NCI-H2196 treated with DMSO at 0.1 percent for 48 hours (cell line): ENCODE measurements around the gene SCN8A.
"Not testable (repeated sequence)": the region's sequence is repeated elsewhere in the genome, so short reads cannot be mapped to it uniquely, and the experiment has no call there.

Experiments
- DNase-seq: peaks from one replicate; lab custom pipeline; 2025; ENCODE audit not compliant: unreplicated experiment; lab: John Stamatoyannopoulos, UW

SCN8A gene

DNA sequence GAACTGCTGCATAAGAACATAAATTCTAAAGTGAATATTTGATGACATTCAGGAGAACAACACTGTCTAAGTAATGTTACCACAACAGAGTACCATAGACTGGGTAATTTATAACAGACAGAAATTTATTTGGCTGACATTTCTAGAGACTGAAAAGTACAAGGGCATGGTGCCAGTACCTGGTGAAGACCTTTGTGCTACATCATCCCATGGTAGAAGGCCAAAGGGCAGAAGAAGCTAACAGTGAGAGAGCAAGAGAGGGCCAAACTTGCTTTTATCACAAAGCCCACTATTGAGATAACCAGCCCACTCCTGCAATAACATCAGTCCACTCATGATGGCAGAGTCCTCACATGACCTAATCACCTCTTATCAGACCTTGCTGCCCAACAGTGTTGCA is 168.7 kb downstream of the SCN8A start:
- DNase-seq, result no peak

DNA sequence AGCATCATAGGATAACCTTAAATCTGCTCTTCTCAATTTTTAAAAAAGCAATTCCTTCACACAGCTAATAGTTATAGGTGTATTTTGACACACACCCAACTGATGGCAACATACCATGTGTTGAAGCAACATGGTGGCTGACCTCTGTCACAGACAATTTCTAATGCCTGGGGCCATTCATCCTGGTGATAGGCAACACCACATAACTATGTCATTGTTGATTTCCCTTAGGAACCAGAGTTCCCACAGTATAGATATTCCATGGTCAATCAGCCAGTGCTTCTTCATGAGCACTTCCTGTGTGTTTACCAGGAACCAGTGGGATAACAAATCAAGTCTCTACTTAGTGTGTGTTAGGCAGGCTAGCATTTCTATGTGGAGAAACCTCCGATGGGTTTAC is 169.2 kb downstream of the SCN8A start:
- no peak for DNase-seq

DNA sequence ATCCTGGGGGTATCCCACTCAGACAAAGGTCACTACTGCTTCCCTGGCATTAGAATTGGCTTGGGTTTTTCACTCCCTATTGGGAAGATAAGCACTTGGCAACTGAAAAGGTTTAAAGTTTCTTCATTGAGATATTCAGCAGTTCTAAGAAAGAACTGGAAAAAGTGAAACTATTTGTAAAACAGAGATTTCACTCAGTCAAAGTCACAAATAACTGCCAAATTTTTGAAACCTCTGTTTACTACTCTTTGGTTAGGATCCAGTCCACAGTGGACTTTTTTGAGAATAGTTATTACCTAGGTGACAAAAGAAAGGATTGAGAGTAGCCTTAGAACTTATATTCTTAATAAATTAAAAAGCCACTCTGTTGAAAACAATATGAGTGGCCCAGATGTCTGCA is 172.7 kb downstream of the SCN8A start:
- DNase-seq, result no peak

DNA sequence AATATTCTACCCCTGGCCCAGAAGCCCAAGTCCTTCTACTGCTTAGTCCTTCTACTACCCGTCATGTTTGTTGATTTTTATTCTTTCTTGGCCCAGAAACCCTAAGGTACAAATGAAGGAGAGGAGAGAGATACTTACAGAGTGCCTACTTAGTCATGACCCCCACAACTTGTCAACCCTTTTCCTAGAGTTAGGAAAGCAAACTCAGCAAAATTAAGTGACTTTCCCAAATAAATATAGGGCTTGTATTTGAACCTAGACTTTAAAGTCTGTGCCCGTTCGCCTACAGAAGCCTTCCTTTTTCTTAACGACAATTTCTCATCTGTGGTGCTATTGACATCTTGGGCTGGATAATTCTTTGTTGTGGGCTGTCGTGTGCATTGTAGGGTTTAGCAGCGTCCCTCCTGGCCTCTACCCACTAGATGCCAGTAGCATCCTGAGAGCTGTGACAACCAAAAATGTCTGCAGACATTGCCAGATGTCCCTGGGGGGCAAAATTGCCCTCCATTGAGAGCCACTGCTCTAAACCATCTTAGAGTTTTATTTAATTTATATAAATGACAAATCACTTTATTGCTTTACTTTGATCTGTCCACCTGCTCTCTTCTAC is 175.1 kb downstream of the SCN8A start:
- no peak for DNase-seq

DNA sequence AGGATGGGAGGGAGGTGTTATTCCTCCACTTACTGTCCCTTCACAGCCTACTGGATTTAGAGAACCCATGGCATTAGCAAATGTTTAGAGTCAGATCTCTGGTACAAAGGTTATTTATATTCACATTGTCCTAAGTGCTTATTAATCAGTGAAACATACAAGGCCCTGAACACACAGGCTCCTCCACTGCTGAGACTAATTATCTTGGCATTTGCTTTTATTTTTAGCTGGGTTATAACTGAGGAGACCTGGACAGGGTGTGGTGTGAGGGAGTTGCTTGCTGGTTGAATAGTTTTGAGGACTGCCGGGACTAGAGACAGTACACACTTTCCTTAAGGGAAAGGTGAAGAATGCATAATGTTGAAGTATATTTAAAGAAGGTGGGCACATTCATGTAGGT is 180.0 kb downstream of the SCN8A start:
- no peak for DNase-seq

DNA sequence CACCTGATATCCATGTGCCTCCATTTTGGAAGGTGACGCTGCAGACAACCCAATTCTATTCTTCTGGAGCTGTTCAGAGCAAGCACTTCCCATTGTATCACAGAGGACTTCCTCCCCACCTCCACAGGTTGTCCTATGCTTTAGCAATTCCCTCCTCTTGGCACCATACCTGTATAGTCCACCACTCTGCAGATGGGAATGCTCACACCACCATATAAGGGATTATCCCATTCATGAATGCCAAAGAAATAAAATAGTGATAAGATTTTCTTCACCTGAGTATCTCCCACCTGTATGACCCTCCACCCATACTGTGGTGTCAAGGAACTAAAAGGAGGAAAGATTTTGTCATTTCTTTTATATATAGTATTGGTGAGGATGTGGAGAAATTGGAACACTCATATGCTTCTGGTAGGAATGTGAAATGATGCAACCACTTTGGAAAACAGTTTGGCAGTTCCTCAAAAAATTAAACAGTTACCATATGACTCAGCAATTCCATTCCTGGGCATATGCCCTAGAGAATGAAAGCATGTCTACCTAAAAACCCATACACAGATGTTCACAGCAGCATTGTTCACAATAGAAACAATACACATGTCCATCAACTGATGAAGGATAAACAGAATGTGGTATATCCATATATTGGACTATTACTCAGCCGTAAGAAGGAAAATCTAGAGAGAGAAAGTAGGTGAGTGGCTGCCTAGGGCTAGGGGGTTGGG is 182.3 kb downstream of the SCN8A start:
- DNase-seq, result no peak

DNA sequence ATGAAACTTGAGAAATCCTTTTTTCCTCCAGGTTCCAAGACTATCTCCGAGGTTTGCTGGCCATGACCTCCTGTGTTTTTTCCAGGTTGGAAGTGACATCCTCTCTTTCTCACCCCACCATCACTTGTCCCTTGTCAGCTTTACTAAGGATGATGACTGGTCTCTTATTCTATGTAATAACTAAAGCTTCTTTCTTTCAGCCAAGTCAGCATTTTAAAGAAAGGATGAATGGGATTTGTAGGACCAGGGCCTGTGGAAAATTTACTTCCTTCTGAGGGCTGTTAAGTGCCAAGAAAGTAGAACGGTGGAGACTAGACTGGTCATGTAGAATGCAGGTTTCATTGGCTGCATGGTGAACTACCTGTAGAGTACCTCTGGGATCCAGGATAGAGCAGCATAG is 183.9 kb downstream of the SCN8A start:
- no peak for DNase-seq

DNA sequence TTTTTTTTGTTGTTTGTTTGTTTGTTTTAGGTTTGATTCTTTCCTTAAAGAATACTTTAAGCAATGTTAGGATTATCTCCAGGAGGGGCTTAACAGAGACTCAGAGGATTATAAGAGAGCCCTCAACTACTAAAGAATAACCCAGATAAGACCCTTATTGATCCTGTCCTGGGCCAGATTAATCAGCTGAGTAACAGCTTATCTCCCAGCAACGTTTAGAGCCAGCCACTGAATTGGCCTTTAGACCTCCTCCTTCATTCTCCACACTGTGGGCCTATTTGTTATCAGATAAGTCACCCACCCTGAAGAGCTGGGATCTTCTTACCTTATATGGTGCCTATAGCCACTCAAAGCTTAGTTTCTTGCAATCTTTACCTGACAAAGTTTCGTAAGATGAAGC is 186.4 kb downstream of the SCN8A start:
- no peak for DNase-seq

DNA sequence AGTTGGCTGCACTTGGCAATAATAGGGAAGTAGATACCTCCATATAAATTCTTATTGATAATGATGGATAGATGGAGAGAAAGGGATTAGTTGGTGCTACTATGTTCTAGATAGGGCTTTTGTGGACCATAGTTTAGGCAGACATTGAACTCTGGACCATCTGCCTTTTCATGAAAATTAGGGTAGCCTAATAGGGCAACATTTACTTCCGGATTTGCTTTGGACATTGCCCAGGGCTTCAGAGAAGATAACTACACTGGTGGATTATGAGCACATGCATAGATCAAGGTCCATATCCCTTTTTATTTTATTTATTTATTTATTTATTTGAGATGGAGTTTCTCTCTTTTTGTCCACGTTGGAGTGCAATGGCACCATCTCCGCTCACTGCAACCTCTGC is 186.9 kb downstream of the SCN8A start:
- no peak for DNase-seq

DNA sequence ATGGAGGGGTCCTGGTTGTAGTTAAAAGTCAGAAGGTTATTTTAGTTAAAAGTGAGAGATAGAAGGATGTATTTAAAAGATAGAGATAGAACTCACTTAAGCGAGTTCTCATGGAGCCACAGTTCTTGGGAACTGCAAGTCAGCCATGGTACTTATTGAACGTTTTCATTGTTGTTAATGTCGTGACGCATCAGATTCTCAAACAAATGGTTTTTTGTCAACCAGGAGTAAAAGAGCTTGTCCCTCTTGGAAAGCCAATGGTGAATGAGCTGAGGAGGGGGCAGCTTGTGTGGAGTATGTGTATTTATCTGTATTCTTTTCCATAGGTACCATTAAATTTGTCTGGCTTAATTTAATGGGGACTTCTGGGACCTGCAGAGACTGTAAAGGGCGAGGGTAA is 188.8 kb downstream of the SCN8A start:
- DNase-seq, result no peak

DNA sequence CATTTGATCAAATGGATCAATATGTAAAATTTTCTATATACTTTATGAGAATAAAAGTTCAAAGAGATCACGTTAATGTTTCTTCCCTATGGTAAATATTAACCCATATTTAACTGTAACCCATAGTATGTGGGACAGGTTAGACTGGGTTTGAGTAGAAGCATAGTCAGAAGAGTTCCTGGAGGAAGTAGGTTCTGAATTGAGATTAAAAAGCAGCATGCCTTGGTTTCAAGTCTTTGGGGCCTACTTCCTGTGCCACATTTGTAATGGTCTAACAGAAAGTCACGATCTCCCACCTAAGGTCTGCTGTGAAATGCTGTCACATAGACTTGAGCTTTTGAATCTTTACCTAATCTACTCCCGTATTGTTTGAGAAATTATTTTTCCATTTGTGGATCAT is 193.7 kb downstream of the SCN8A start:
- no peak for DNase-seq

DNA sequence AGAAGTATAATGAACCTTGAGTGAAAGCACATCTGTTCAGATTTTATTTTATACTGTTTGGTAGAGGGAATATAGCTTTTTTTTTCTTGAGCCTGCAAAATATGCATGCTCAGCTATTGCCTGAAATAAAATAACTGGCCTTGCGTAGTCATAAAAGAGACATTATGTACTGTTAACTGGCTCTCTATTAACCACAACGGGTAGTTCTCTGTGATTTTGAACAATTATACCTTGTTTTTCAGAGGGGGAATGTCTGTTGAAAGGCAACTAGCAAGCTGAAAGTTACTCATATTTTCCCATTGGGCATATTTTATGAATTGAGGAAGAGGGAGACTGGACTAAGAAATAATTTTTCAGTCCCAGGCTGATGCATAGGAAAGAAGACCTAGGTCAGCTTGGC is 194.9 kb downstream of the SCN8A start:
- DNase-seq, result no peak

DNA sequence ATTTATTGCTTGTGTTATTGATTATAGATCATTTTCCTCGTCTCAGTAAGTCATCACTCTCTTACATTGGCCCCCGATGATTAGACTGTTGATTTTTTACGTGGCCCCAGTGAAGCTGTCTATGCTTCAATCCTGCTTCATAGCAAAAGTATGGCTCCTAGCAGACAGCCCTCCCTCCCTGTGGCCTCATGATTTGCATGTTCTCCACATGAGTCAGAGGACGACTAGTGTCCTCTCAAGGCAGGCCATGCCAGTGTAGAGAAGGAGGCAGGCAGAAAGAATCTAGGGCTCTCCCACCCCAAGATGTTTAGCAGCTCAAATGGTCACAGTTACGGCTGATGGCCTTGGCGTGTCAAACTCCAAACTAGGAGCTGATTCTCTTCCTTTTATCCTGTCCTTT is 197.8 kb downstream of the SCN8A start:
- no peak for DNase-seq

DNA sequence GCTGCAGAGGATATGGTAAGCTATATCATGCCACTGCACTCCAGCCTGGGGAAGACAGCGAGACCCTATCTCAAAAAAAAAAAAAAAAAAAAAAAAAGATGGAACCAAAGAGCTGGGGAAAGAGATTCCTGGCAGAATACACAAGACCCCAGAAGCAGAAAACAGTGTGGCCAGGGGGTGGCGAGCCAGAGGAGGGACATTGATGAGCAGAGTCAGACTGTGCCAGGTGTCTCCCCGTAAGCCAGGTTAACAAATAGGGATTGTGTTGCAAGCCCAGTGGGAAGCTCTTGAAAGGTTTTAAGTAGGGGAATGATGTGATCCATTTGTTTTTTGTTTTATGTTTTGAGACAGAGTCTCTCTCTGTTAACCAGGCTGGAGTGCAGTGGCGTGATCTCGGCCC is 201.4 kb downstream of the SCN8A start:
- no peak for DNase-seq

DNA sequence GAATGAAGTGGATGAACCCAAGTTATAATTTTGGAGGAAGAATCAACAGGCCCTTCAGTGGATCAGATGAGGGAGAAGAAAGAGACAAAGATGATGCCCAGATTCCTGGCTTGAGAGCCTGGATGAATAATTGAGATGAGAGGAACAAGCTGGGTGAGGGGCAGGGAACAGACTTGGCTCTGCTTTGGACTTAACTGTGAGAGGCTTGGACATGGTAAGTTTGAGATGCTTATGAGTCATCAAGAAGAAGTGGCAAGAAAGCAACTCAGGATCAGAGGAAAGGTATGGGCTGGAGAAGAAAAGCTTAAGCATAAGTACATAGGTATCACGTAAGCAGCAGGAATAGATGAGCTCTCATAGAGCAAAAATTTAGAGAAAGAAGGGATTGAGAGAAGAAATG is 202.2 kb downstream of the SCN8A start:
- no peak for DNase-seq

DNA sequence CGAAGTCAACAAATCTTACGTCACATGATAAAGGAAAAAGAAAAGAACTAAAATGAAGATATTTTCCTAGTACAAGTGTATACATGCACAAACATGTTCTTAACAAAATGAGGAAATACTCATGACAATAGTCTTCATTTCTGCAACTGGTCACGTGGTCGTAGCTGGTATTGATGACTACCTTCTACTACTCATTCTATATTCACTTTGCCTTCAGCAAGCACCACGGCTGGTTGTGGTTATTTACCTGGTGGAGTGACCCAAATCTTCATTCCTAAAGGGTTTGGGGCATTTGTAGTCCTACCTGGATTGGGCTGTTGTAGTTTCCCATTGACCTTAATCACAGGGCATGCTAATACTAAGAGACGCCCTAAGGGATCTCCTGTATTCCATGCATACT is 206.3 kb downstream of the SCN8A start:
- DNase-seq, result no peak

DNA sequence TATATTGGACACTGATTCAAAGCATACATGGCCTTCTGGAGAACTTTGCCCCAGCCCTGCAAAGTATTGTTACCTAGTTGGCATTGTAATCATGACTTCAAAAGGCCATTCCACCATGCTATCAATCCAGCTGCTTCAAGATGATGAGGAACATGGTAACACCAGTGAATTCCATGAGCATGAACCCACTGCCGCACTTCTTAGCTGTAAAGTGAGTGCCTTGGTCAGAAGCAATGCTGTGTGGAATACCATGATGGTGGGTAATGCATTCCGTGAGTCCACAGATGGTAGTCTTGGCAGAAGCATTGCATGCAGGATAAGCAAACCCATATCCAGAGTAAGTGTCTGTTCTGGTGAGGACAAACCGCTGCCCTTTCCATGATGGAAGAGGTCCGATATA is 207.0 kb downstream of the SCN8A start:
- DNase-seq, result not testable (repeated sequence)

DNA sequence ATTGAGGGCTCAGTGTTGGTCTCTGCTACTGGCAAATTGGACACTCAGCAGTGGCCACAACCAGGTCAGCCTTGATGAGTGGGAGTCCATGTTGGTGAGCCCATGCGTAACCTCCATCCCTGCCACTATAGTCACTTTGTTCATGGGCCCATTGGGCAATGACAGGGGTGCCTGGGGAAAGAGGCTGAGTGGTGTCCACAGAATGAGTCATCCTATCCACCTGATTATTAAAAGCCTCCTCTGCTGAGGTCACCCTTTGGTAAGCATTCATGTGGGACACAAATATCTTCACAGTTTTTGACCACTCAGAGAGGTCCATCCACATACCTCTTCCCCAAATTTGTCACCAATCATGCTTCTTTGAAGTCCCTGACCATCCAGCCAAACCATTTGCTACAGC is 207.5 kb downstream of the SCN8A start:
- no peak for DNase-seq

DNA sequence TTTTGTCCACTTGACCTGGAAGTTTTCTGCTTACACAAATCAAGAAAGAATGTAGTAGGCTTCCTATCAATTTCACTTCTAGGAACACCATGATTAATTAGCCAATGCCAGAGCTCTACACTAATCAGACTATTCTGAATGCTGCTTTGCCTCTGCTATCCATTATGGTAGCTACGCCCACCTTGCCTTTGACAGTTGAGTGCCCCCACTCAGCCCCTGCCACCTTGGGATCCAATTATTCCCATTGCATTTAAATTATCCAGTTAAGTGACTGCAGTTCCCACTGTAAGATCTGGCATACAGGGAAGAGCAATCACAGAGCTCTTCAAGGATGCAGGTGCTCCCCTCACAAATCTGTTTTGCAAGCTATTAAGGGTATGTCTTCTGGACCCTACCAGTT is 210.0 kb downstream of the SCN8A start:
- DNase-seq, result no peak

DNA sequence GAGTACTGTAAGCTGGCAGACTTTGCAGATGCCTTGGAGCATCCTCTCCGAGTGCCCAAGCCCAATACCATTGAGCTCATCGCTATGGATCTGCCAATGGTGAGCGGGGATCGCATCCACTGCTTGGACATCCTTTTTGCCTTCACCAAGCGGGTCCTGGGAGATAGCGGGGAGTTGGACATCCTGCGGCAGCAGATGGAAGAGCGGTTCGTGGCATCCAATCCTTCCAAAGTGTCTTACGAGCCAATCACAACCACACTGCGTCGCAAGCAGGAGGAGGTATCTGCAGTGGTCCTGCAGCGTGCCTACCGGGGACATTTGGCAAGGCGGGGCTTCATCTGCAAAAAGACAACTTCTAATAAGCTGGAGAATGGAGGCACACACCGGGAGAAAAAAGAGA is 215.9 kb downstream of the SCN8A start:
- DNase-seq, result no peak

DNA sequence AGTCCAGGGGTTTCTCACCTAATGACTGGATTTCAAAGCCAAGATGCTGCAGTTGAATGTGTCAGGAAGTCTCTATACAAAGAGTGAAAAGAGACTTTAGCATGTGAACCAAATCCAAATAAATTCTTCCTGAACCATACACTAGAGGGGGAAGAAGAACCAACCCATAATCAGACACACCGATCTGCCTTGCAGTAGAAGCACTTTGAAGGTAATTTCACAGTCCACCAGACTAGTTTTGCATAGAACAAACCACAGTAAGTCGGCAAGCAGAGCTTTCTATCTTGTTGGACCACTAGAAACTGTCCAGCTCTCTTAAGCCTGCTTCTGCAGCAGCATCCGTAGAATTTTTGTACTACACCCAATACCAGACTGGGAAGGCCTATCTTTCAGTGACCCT is 218.2 kb downstream of the SCN8A start:
- DNase-seq, result no peak

DNA sequence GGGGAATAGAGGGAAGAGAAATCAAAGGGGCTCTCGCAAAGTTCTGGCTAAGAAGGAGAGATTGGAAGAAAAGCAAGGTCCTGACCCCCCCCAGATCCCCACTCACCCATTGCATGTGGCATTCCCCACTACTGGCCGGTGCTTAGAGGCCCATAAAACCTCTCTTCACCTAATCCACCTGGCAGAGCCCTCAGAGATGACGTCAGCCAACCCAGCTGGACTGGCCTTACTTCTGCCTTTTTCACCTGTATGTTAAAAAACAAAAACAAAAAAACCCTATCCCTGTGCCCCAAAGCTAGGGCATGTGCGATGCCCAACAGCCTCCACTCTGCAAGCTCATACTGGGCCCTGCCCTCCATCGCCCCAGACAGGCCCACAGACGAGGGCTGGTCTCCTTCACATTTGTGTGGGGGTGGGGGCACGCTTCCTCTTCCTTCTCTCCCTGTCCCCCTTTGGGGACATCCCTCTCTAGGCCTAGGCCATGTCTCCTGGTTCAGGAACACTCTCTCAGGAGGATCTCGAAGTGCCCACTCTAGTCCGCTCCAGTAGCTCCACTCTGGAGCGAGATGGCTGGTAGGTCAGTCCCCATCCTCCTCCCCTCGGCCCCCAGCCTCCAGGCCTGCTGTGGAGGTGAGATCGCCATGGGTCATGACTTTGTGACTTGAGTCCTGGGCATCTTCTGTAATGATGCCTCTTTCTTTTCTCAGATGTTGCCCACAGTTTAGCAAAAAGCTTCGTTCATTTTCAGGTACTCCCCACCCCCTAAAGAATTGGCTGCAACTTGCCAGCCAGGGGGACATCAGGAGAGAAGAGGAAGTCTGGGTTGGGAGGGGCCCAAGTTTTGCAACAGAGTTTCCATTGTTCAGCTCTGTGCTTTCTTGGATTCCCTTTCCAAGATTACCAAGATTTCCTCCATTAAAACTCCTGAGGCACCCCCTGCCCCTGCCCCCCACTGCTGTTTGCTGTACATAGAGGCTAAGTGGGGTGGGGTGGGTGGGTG is 220.5 kb downstream of the SCN8A start:
- no peak for DNase-seq
